B cell (primary cell): ENCODE results near the gene ARAP2. TPM values are rescaled to one million over a fixed set of nuclear protein-coding genes. Genes with fewer than 3 reads are reported as not detected.
A peak's percentile ranks its signal among the peaks of the same experiment; 100 is the strongest.

Experiments
- ATAC-seq: fragments of 200-7000 bp; cut with Tn5 transposase; one replicate; pipeline ENCODE4 v1.10.0; 2021; ENCODE audit warnings: low read depth, mild to moderate bottlenecking, moderate number of reproducible peaks, moderate library complexity
- CTCF ChIA-PET: fragments of 350-600 bp; sonication (Branson Sonifier 250); formaldehyde crosslinking; loops from one replicate; lab custom pipeline; 2021; ENCODE audit warnings: antibody characterized with exemption, inconsistent platforms; lab: Charles Lee
- POLR2A ChIA-PET: fragments of 350-600 bp; sonication (Branson Sonifier 250); formaldehyde crosslinking; loops from one replicate; lab custom pipeline; 2021; ENCODE audit warnings: antibody characterized with exemption; lab: Charles Lee
- DNase-seq: peaks from one replicate; pipeline ENCODE4 v3.0.0; 2013
- H2AFZ ChIP-seq: 2 replicates; pipeline ENCODE4 v1.6.1; 2012; ENCODE audit warnings: mild to moderate bottlenecking, low read depth, low read length; ENCODE audit not compliant: insufficient read depth, poor library complexity, severe bottlenecking
- H3K27ac ChIP-seq, 2 donors: 1 replicate in 1 of 2; 2 replicates in 1 of 2; pipeline ENCODE4 v1.5.1; 2012 to 2013; ENCODE audit warnings: low read length in 2 of 2, mild to moderate bottlenecking in 2 of 2, moderate library complexity in 1 of 2
- H3K27me3 ChIP-seq, 4 experiments: fragments of 200-600 bp in 1 of 4; sonication (generic) in 1 of 4; replicated peaks in 1 of 4; 1 replicate in 2 of 4; 2 replicates in 2 of 4; pipeline versions ENCODE4 v1.6.1 to v1.7.0; 2013 to 2016; ENCODE audit warnings: low read length in 3 of 4, mild to moderate bottlenecking in 2 of 4, mixed read lengths in 1 of 4, moderate library complexity in 1 of 4; ENCODE audit not compliant: insufficient read depth in 4 of 4, control insufficient read depth in 3 of 4; ENCODE audit errors: control extremely low read depth in 1 of 4
- H3K36me3 ChIP-seq, 2 experiments: replicated peaks in 1 of 2; 1 replicate in 1 of 2; 2 replicates in 1 of 2; pipeline versions ENCODE4 v1.6.1 to v1.7.1; 2013; ENCODE audit warnings: low read length in 1 of 2; ENCODE audit not compliant: insufficient read depth in 2 of 2, control insufficient read depth in 1 of 2; ENCODE audit errors: control extremely low read depth in 1 of 2, extremely low read depth in 1 of 2
- H3K4me1 ChIP-seq, 2 donors: fragments of 200-600 bp in 1 of 2; sonication (generic) in 1 of 2; 1 replicate in 1 of 2; 2 replicates in 1 of 2; pipeline versions ENCODE4 v1.5.1 to v1.6.1; 2013 to 2017; ENCODE audit warnings: low read length in 2 of 2; ENCODE audit not compliant: control insufficient read depth in 2 of 2, insufficient read depth in 2 of 2
- H3K4me2 ChIP-seq: replicated peaks from 2 replicates; pipeline ENCODE3; 2012; ENCODE audit warnings: mild to moderate bottlenecking, low read depth, low read length; ENCODE audit not compliant: poor library complexity, severe bottlenecking
- H3K4me3 ChIP-seq, 5 experiments: fragments of 200-600 bp in 1 of 5; sonication (generic) in 1 of 5; 1 replicate in 3 of 5; 2 replicates in 2 of 5; pipeline versions ENCODE4 v1.5.1 to v1.7.0; 2011 to 2016; ENCODE audit warnings: low read length in 4 of 5, mild to moderate bottlenecking in 4 of 5, low read depth in 2 of 5, control low read depth in 1 of 5, moderate library complexity in 1 of 5; ENCODE audit not compliant: insufficient read depth in 1 of 5; ENCODE audit errors: control extremely low read depth in 1 of 5, extremely low read depth in 1 of 5
- H3K79me2 ChIP-seq: fragments of 200-600 bp; sonication (generic); one replicate; pipeline ENCODE4 v1.6.0; 2016; ENCODE audit warnings: low read length; ENCODE audit not compliant: control insufficient read depth, insufficient read depth
- H3K9ac ChIP-seq: fragments of 200-600 bp; sonication (generic); 2 replicates; pipeline ENCODE4 v1.6.1; 2017; ENCODE audit warnings: mild to moderate bottlenecking, low read length, moderate library complexity
- H3K9me3 ChIP-seq, 3 donors: one replicate each; pipeline versions ENCODE4 v1.6.1 to v1.7.1; 2013; ENCODE audit warnings: low read length in 2 of 3; ENCODE audit not compliant: control insufficient read depth in 2 of 3, insufficient read depth in 1 of 3; ENCODE audit errors: control extremely low read depth in 1 of 3
- H4K20me1 ChIP-seq: 2 replicates; pipeline ENCODE4 v1.6.0; 2012; ENCODE audit warnings: mild to moderate bottlenecking, low read length; ENCODE audit not compliant: insufficient read depth, control insufficient read depth, poor library complexity, severe bottlenecking
- H3K27ac Mint-ChIP-seq: one replicate; pipeline ENCODE4 v1.8.0; 2021; ENCODE audit warnings: mixed read lengths
- H3K27me3 Mint-ChIP-seq: one replicate; pipeline ENCODE4 v1.8.0; 2021; ENCODE audit warnings: mixed read lengths
- H3K4me1 Mint-ChIP-seq: one replicate; pipeline ENCODE4 v1.8.0; 2021; ENCODE audit warnings: mixed read lengths
- H3K4me3 Mint-ChIP-seq: one replicate; pipeline ENCODE4 v1.8.0; 2021; ENCODE audit warnings: mixed read lengths
- H3K9me3 Mint-ChIP-seq: one replicate; pipeline ENCODE4 v1.8.0; 2022; ENCODE audit warnings: mixed read lengths; ENCODE audit not compliant: insufficient read depth
- CTCF ChIP-seq: fragments of 200-600 bp; IDR thresholded peaks from one replicate; pipeline ENCODE4 v1.8.0; 2022; ENCODE audit warnings: antibody characterized with exemption, mild to moderate bottlenecking
- EZH2 ChIP-seq: IDR thresholded peaks from 2 replicates; pipeline ENCODE4 v1.6.1; 2012; ENCODE audit warnings: borderline replicate concordance, low read depth, mild to moderate bottlenecking, moderate library complexity, low read length; ENCODE audit not compliant: insufficient read depth, poor library complexity, severe bottlenecking
- WGBS: methylation state at CpG from one replicate; pipeline ENCODE4 v1.1.5; 2013; ENCODE audit warnings: missing lambda C conversion rate; ENCODE audit not compliant: insufficient coverage; 5-methylcytosine and 5-hydroxymethylcytosine counted together
- intact Hi-C: fragments of 100-400 bp; cut with micrococcal nuclease; formaldehyde crosslinking; loops from one replicate; pipeline ENCODE4 v1.10.0; 2022
- polyA plus RNA-seq: library from polyadenylated mRNA; depleted of rRNA; stranded (reverse); fragments of >200 nt; gene quantifications from 2 replicates; pipeline ENCODE4 v1.2.3, GENCODE V29; 2012
- total RNA-seq, 2 donors: library from RNA; stranded (reverse); fragments of 120-200 nt in 1 of 2; gene quantifications; 1 replicate in 1 of 2; 2 replicates in 1 of 2; pipeline versions ENCODE4 v1.2.3 to v1.2.4, GENCODE V29; 2013 to 2022

The ARAP2 gene
- total and polyA plus RNA-seq, 2 donors (not counting 1 experiment from before 2014, with no cell fraction given): 13.2 to 88.0 TPM

DNA sequence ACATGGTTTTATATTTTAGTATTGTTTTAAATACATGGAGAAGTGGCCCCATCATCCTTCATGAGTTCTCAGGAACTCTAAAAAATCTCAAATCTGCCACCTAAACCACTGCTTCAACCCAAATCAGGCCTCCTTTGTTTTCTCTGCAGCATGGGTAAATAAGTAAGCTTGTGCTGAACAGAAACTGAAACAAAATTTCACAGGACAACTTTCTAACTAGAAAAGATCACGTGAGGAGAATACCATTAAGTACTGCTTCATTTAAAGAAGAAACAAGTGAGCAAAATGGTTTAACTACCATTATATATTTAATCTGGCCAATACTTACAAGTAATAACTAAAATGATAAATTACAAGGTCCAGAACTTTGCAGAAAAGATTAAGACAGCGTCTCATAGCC is 2.5 kb downstream of the ARAP2 start:
- intact Hi-C loops: loop anchor here (1.0 to 10.0 kb wide), 5 partner anchors 13 to 1443 kb away; partner anchors contain the start of gene RELL1
- Mint-ChIP-seq H3K9me3 (peaks cover 3% of the 10 kb centered on the region), H3K4me1 (peaks cover 57% of the 10 kb centered on the region), H3K4me3 (peak overlapping the region; percentile 96), H3K27me3 (no peaks in the 10 kb centered on the region), H3K27ac (peak overlapping the region; percentile 46)
- peak overlapping the region; percentile 87 for H3K9ac ChIP-seq
- H3K36me3 ChIP-seq: peaks cover 3 to 11% of the 10 kb centered on the region in 2 experiments
- peak overlapping the region; percentile 27 to 96 (median 79) for H3K4me3 ChIP-seq
- ChIA-PET CTCF (interaction anchor here (0.6 to 5.3 kb wide), 6 partner anchors 9 to 158 kb away, joined by 3 to 34 read pairs (median 5); no protein-coding TSS in a partner anchor), POLR2A (interaction anchor here (0.5 kb wide), 1 partner anchor 59 kb away, joined by 3 read pairs; no protein-coding TSS in a partner anchor)
- no CpG with 5 or more reads among the region's 2 CpGs for WGBS
- peaks cover 75% of the 10 kb centered on the region for H3K79me2 ChIP-seq
- H3K27ac ChIP-seq: peak overlapping the region; percentile 93 to 96
- H3K27me3 ChIP-seq: no peaks in the 10 kb centered on the region
- DNase-seq (peak; percentile 67), ATAC-seq (no peak)
- peaks cover 18 to 22% of the 10 kb centered on the region in 2 donors for H3K4me1 ChIP-seq
- TF ChIP-seq EZH2 (no peak), CTCF (no peak)
- H2AFZ ChIP-seq: peak overlapping the region; percentile 32
- peaks cover 0 to 5% (median 0%) of the 10 kb centered on the region in 3 donors for H3K9me3 ChIP-seq
- H4K20me1 ChIP-seq: no peaks in the 10 kb centered on the region
- H3K4me2 ChIP-seq: peak overlapping the region; percentile 84
